ENCODE measurements around the gene SYNGAP1.

- TF ChIP-seq CTCF (conservative IDR thresholded peaks at IDR 0.05 in 1 of 2, IDR thresholded peaks at IDR 0.05 in 1 of 2; ENCODE audit: extremely low read depth in 1 of 2, insufficient read depth in 1 of 2, low read depth in 1 of 2, low read length in 2 of 2) (no peak), EZH2 (IDR thresholded peaks at IDR 0.05; ENCODE audit: borderline replicate concordance, low read length) (no peak)
Observed at GRCh38 chr6:33446356-33446755, 26.5 kb downstream of the SYNGAP1 start.

Data from mammary epithelial cell (primary cell).